GM06990 (cell line): ENCODE measurements around the gene SDC1.

Source experiments
- DNase-seq: peaks from one replicate; pipeline ENCODE4 v3.0.0-alpha.2; 2011; ENCODE audit not compliant: insufficient read length; ENCODE audit errors: extremely low read depth
- H3K27me3 ChIP-seq: replicated peaks from 2 replicates; pipeline ENCODE4 v1.6.0; 2011; ENCODE audit warnings: low read length; ENCODE audit not compliant: control insufficient read depth, insufficient read depth
- H3K36me3 ChIP-seq: 2 replicates; pipeline ENCODE4 v1.5.1; 2011; ENCODE audit warnings: low read length; ENCODE audit not compliant: control insufficient read depth, insufficient read depth
- H3K4me3 ChIP-seq: replicated peaks from 2 replicates; pipeline ENCODE4 v1.5.1; 2011; ENCODE audit warnings: low read depth, mild to moderate bottlenecking, control low read depth, low read length
- TF ChIP-seq, protein P1 (sequence below): IDR thresholded peaks from 2 replicates; pipeline ENCODE4 v1.5.1; 2011; ENCODE audit warnings: low read length, control low read depth, mild to moderate bottlenecking, inconsistent platforms; ENCODE audit not compliant: insufficient read depth, poor library complexity, severe bottlenecking

Gene SDC1

DNA sequence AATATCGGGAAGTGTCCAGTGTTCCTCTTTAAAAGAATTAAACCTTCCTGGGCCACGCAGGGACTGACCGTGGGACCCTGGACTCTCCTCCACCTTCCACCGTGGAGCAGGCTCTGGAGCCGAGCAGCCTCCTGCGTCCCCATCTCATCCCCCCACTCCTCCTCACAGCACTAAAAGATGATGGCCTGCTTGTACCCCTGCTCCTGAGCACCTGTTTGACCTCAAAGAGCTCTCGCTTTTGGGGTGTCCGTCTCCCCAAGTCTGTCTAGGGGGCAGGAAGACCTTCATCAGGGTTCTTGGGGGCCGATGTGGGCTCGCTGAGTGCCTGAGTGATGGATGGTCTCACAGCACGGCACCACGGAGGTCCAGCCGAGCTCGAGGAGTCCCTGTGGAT lies 1.2 kb upstream of the SDC1 start:
- TF ChIP-seq, protein P1, sequence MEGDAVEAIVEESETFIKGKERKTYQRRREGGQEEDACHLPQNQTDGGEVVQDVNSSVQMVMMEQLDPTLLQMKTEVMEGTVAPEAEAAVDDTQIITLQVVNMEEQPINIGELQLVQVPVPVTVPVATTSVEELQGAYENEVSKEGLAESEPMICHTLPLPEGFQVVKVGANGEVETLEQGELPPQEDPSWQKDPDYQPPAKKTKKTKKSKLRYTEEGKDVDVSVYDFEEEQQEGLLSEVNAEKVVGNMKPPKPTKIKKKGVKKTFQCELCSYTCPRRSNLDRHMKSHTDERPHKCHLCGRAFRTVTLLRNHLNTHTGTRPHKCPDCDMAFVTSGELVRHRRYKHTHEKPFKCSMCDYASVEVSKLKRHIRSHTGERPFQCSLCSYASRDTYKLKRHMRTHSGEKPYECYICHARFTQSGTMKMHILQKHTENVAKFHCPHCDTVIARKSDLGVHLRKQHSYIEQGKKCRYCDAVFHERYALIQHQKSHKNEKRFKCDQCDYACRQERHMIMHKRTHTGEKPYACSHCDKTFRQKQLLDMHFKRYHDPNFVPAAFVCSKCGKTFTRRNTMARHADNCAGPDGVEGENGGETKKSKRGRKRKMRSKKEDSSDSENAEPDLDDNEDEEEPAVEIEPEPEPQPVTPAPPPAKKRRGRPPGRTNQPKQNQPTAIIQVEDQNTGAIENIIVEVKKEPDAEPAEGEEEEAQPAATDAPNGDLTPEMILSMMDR, result no peak
- Histone ChIP-seq H3K4me3 (no peak overlapping the region), H3K36me3 (no peaks in the 10 kb centered on the region), H3K27me3 (no peaks in the 10 kb centered on the region)
- no peak for DNase-seq

DNA sequence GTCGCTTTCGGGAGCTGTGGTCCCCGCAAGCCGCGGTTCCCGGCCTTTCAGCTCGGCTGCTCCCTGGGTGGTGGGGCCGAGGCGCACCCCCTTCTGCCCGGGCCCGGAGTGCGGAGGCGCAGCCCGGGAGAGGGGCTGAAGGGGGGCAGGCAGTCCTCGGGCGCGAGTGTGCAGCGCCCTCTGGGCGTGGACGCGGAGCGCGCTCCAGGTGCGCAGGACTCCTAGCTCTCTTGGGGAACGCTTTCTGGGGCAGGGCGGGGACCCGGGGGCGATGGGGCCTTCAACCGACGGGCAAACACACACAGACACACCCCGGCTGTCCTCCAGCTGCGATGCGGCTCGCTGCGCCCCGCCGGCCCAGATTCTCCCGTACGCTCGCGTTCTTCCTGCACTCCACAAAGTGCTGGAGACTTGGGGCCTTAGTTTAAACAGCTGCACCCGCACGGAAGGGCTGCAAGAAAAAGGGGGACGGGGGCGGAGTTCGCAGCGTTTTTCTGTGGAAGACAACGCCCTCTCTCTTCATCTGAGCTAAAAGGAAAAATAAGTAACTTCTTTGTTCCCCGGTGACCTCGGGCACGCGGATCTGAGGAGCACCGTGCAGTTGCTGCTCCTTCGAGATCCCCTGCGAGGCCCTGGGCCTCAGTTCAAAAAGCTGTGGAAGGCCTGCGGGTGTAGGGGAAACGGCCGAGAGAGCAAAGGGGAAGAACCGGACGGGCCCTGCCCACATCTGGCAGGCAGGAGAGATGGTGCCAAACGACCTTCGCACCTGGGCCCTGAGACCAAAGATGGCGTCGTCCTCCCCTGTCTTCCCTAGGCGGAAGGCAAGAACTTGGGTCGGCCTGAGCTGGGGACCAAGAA lies 593 bp upstream of the SDC1 start:
- no peaks in the 10 kb centered on the region for H3K36me3 ChIP-seq
- H3K27me3 ChIP-seq, result no peaks in the 10 kb centered on the region
- DNase-seq, result peak; percentile 86
- TF ChIP-seq, protein P1, result peak; percentile 83
- peak overlapping the region; percentile 81 for H3K4me3 ChIP-seq

DNA sequence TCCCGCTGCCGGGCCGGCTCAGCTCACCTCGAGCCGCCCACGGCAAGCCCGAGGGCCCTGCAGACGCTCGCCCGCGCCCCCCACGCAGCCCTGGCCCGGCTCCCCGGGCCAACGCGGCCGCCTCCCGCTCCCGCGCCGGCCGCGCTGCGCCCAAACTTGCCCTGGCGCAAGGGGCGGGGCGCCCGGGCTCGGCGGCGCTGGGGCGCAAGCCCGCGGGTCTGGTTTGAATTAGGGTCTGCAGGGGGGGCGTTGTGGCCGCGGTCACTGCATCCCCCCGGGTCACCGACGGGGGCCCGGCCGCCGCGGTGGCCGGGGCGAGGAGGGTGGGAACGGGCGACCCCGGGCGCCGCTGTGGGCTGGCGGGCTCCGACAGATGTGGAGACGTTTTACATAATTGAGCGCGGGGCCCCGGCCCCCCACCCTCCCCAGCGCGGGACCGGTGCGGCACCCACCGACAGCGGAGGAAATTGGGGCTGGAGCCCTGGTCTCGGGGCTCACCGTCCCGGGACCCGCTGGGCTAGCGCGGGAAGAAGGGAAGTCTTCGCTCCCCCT lies 690 bp downstream of the SDC1 start:
- Histone ChIP-seq H3K36me3 (peaks cover 2% of the 10 kb centered on the region; the same call in 1 of the 2 replicates), H3K27me3 (no peaks in the 10 kb centered on the region), H3K4me3 (peak overlapping the region; percentile 81)
- peak; percentile 54 for DNase-seq
- TF ChIP-seq, protein P1, result no peak

DNA sequence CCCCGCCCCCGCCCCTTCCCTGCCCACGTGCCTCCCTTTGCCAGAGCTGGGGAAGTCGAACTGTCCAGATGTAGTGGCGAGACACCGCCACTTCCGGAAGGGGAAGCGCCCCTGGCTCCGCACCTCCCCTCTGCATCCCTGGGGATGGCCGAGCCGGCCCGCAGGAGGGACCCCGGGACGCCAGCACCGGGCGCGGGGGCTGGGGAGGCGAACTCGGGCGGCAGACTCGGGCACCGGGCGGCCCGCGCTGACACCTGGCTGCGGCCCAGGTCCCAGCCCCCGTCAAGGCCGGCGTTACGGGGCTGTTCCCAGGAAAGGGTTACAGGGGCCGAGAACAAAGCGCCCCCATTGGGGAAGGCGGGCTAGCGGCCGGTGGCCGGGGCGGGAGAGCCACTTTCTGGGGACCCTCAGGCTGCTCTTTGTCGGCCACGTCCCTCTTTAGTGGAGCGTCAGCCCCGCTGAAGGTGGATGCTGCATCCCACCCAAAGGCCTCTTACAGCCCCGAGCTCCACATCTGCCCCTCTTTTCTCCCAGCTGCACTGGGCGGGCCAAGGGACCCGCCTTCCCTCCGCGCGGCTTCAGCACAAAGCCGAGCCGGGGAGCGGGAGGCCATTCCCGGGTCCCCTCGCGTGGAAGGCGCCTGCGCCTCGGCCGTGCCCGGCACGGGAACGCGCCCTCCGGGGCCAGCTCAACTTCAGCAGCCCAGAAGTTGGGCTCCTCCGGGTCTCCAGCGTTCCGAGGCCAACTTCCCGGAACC lies 1.3 kb downstream of the SDC1 start:
- TF ChIP-seq, protein P1, result no peak
- Histone ChIP-seq H3K36me3 (peaks cover 2% of the 10 kb centered on the region; the same call in 1 of the 2 replicates), H3K4me3 (peak overlapping the region; percentile 81), H3K27me3 (no peaks in the 10 kb centered on the region)
- DNase-seq, result peak; percentile 61

DNA sequence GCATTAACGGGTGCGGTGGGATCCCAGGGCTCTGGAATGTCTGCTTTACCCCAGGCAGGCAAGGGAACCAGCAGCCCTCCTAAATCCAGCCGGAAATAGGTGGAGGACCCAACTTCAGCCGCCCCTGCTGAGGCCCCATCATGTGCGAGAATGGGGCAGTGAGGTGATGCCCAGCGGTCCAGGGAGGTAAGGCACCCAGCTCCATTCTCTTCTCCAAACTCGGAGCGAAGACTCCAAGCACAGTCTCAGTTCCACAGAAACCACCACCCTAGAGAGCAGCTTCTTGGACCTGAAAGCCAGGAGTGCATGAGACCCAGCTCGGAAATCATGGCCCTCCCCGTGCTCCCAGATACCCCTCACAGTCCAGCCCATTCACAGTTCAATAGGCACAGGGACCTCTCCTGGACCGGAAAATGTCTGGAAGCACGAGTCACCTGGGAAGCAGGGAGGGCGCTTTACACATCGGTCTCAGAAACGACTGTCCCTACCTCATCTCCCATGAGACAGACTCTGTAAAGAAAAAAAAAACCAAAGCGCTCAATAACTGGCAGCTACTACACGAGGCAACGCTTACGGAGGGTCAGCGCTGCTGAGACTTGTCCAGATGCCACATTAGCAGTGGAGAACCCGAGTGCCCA lies 2.0 kb downstream of the SDC1 start:
- TF ChIP-seq, protein P1, result no peak
- Histone ChIP-seq H3K27me3 (no peaks in the 10 kb centered on the region), H3K4me3 (peak overlapping the region; percentile 81), H3K36me3 (peaks cover 4% of the 10 kb centered on the region; the same call in 1 of the 2 replicates)
- no peak for DNase-seq
